Measurements from ENCODE around the gene ELN. TPM values are rescaled to one million over a fixed set of nuclear protein-coding genes. Genes with fewer than 3 reads are reported as not detected.

Gene ELN
- polyA plus RNA-seq, 1 donor (not counting 4 experiments of a cell fraction or from before 2014, with no cell fraction given), result not detected

DNA sequence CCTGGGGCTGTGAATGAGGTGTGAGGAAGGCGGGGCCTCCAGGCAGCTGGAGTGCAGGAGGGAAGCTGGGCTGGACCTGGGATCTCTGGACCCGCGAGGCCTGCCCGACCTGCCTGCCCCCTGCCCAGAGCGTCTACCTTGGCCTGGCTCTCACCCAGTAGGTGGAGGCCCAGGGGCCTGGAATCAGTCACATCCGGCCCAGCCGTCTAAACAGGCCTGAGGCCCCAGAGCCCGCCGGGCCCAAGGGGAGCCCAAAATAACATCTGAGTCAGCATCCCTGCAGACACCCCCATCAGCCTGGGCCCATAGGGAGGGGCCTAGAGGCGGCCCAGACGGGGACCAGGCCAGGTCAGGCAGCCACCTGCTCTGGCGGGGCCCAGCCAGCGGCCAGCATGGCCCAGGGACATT lies 15.1 kb upstream of the ELN start:
- Histone ChIP-seq H3K4me1 (ENCODE audit: control insufficient read depth, extremely low read depth, insufficient read depth, low read length) (peaks cover 11% of the 10 kb centered on the region), H3K9me1 (ENCODE audit: control insufficient read depth, extremely low read depth, insufficient read depth, low read length) (no peaks in the 10 kb centered on the region), H3K4me3 (ENCODE audit: control insufficient read depth in 2 of 3, extremely low read depth in 1 of 3, insufficient read depth in 2 of 3, low read depth in 1 of 3, low read length in 3 of 3) (no peak overlapping the region), H3K4me2 (ENCODE audit: control insufficient read depth, extremely low read depth, insufficient read depth, low read depth, low read length) (peak overlapping the region; percentile 16), H3K79me2 (ENCODE audit: control insufficient read depth, insufficient read depth, low read length) (no peaks in the 10 kb centered on the region), H4K20me1 (ENCODE audit: control insufficient read depth, extremely low read depth, insufficient read depth, low read length) (no peaks in the 10 kb centered on the region), H2AFZ (ENCODE audit: control insufficient read depth, low read length) (no peak overlapping the region), H3K9me3 (ENCODE audit: control insufficient read depth, low read depth, low read length) (no peaks in the 10 kb centered on the region), H3K27ac (ENCODE audit: control insufficient read depth, insufficient read depth, low read length) (no peak overlapping the region), H3K36me3 (ENCODE audit: control insufficient read depth in 2 of 2, extremely low read depth in 1 of 2, insufficient read depth in 2 of 2, low read length in 2 of 2) (no peaks in the 10 kb centered on the region), H3K27me3 (ENCODE audit: control insufficient read depth, extremely low read depth, insufficient read depth, low read length) (no peaks in the 10 kb centered on the region), H3K9ac (ENCODE audit: control insufficient read depth, extremely low read depth, insufficient read depth, low read length) (no peak overlapping the region)
- dilution Hi-C loops (cut with MboI; ENCODE audit: extremely low pct_ligation_motif_present, low sequenced_read_pairs), result no loop called here
- TF ChIP-seq, protein P1, sequence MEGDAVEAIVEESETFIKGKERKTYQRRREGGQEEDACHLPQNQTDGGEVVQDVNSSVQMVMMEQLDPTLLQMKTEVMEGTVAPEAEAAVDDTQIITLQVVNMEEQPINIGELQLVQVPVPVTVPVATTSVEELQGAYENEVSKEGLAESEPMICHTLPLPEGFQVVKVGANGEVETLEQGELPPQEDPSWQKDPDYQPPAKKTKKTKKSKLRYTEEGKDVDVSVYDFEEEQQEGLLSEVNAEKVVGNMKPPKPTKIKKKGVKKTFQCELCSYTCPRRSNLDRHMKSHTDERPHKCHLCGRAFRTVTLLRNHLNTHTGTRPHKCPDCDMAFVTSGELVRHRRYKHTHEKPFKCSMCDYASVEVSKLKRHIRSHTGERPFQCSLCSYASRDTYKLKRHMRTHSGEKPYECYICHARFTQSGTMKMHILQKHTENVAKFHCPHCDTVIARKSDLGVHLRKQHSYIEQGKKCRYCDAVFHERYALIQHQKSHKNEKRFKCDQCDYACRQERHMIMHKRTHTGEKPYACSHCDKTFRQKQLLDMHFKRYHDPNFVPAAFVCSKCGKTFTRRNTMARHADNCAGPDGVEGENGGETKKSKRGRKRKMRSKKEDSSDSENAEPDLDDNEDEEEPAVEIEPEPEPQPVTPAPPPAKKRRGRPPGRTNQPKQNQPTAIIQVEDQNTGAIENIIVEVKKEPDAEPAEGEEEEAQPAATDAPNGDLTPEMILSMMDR (optimal IDR thresholded peaks at IDR 0.05 in 1 of 3, IDR thresholded peaks at IDR 0.05 in 1 of 3, conservative IDR thresholded peaks at IDR 0.05 in 1 of 3; ENCODE audit: extremely low read depth in 1 of 3, insufficient read depth in 2 of 3, low read length in 3 of 3), result no peak
- no peak for TF ChIP-seq EZH2 (IDR thresholded peaks at IDR 0.05; ENCODE audit: low read length)
- no peak for FAIRE-seq
- DNase-seq (ENCODE audit: low read depth, low spot score), result peak; percentile 17

DNA sequence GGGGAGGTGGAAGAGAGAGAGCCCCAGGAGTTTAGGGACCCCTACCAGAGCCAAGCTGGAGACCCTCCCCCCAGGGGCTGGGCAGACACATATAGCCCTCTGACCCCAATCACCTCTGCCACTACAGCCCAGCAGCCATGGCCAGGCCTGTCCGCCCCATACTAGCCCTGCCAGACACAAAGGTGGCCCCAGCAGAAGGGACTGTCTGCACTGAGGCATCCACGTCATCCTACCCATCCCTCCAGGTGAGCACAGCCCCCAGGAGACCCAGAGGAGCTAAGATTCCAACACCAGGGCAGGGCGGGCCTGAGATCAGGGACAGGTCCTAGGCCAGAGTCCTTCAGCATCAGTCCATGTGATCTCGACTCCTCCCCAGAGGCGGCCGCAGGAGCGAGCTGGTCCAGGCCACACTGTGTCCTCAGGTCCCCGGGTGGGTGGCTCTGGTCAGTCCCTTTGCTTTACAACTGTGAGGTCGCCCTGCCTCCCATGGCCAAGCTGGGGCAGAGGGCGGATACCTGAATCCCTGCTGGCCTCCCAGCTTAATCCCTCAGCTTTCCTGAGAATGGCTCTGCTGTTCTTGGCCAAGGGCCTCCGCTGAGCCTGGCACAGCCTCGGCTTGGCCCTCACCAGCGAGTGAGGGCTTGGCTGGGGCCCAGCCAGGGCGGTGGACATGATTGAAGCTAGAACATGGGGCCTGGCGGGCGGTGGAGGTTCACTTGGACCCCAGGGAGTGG lies 14.3 kb upstream of the ELN start:
- Histone ChIP-seq H3K4me2 (ENCODE audit: control insufficient read depth, extremely low read depth, insufficient read depth, low read depth, low read length) (no peak overlapping the region), H4K20me1 (ENCODE audit: control insufficient read depth, extremely low read depth, insufficient read depth, low read length) (no peaks in the 10 kb centered on the region), H3K9me3 (ENCODE audit: control insufficient read depth, low read depth, low read length) (no peaks in the 10 kb centered on the region), H3K9me1 (ENCODE audit: control insufficient read depth, extremely low read depth, insufficient read depth, low read length) (no peaks in the 10 kb centered on the region), H3K9ac (ENCODE audit: control insufficient read depth, extremely low read depth, insufficient read depth, low read length) (no peak overlapping the region), H3K79me2 (ENCODE audit: control insufficient read depth, insufficient read depth, low read length) (no peaks in the 10 kb centered on the region), H3K27ac (ENCODE audit: control insufficient read depth, insufficient read depth, low read length) (no peak overlapping the region), H3K27me3 (ENCODE audit: control insufficient read depth, extremely low read depth, insufficient read depth, low read length) (no peaks in the 10 kb centered on the region), H3K4me3 (ENCODE audit: control insufficient read depth in 2 of 3, extremely low read depth in 1 of 3, insufficient read depth in 2 of 3, low read depth in 1 of 3, low read length in 3 of 3) (no peak overlapping the region), H3K36me3 (ENCODE audit: control insufficient read depth in 2 of 2, extremely low read depth in 1 of 2, insufficient read depth in 2 of 2, low read length in 2 of 2) (no peaks in the 10 kb centered on the region), H3K4me1 (ENCODE audit: control insufficient read depth, extremely low read depth, insufficient read depth, low read length) (peaks cover 11% of the 10 kb centered on the region), H2AFZ (ENCODE audit: control insufficient read depth, low read length) (no peak overlapping the region)
- FAIRE-seq (no peak), DNase-seq (ENCODE audit: low read depth, low spot score) (no peak)
- dilution Hi-C loops (cut with MboI; ENCODE audit: extremely low pct_ligation_motif_present, low sequenced_read_pairs), result no loop called here
- no peak for TF ChIP-seq EZH2 (IDR thresholded peaks at IDR 0.05; ENCODE audit: low read length)
- TF ChIP-seq, protein P1 (optimal IDR thresholded peaks at IDR 0.05 in 1 of 3, IDR thresholded peaks at IDR 0.05 in 1 of 3, conservative IDR thresholded peaks at IDR 0.05 in 1 of 3; ENCODE audit: extremely low read depth in 1 of 3, insufficient read depth in 2 of 3, low read length in 3 of 3), result no peak
